H1 (cell line): Measurements from ENCODE around the gene ZNF654. TPM values are rescaled to one million over a fixed set of nuclear protein-coding genes. Genes with fewer than 3 reads are reported as not detected.

Source experiments
- CTCF ChIA-PET: fragments of 300-600 bp; sonication (Branson Sonifier 250); formaldehyde crosslinking; loops from one replicate; lab custom pipeline; 2021; ENCODE audit not compliant: partially characterized antibody; lab: Charles Lee
- POLR2A ChIA-PET: fragments of 300-600 bp; sonication (Branson Sonifier 250); formaldehyde crosslinking; loops from one replicate; lab custom pipeline; 2021; ENCODE audit warnings: inconsistent platforms; ENCODE audit not compliant: partially characterized antibody; lab: Charles Lee
- DNase-seq, 2 experiments: peaks; one replicate each; pipeline versions ENCODE4 v3.0.0 to v3.0.0-alpha.2; 2010 to 2022; ENCODE audit warnings: low spot score in 2 of 2, low read depth in 1 of 2, mixed read lengths in 1 of 2
- FAIRE-seq: peaks from 2 replicates; lab custom pipeline; 2011; peaks lifted over from hg19 to GRCh38; lab: Jason Lieb, UNC
- H2AFZ ChIP-seq: 2 replicates; pipeline ENCODE4 v1.8.1; 2012; ENCODE audit warnings: low read length, inconsistent platforms
- H2AK5ac ChIP-seq: 2 replicates; pipeline ENCODE4 v1.6.1; 2013; ENCODE audit warnings: low read depth, low read length
- H2BK120ac ChIP-seq: replicated peaks from 2 replicates; pipeline ENCODE3; 2013; ENCODE audit warnings: low read depth, low read length, inconsistent platforms
- H2BK12ac ChIP-seq: 2 replicates; pipeline ENCODE4 v1.6.1; 2013; ENCODE audit warnings: low read depth, low read length
- H2BK15ac ChIP-seq: 2 replicates; pipeline ENCODE4 v1.6.1; 2013; ENCODE audit warnings: low read length
- H2BK20ac ChIP-seq: 2 replicates; pipeline ENCODE4 v1.6.1; 2013; ENCODE audit warnings: low read length
- H2BK5ac ChIP-seq: 2 replicates; pipeline ENCODE4 v1.6.1; 2013; ENCODE audit warnings: low read depth, low read length
- H3K14ac ChIP-seq: 2 replicates; pipeline ENCODE4 v1.6.1; 2013; ENCODE audit warnings: inconsistent platforms; ENCODE audit not compliant: insufficient read length
- H3K18ac ChIP-seq: 2 replicates; pipeline ENCODE4 v1.6.1; 2013; ENCODE audit warnings: low read length; ENCODE audit errors: extremely low read depth
- H3K23ac ChIP-seq: 2 replicates; pipeline ENCODE4 v1.6.1; 2013; ENCODE audit warnings: inconsistent platforms; ENCODE audit not compliant: insufficient read length
- H3K23me2 ChIP-seq: 2 replicates; pipeline ENCODE4 v1.6.1; 2013; ENCODE audit warnings: low read depth, low read length
- H3K27ac ChIP-seq: 2 replicates; pipeline ENCODE4 v1.6.1; 2011; ENCODE audit warnings: low read depth, low read length, inconsistent platforms
- H3K27me3 ChIP-seq, 4 experiments: replicated peaks in 1 of 4; 1 replicate in 1 of 4; 2 replicates in 3 of 4; pipeline versions ENCODE4 v1.6.1 to v1.8.1; 2011 to 2013; ENCODE audit warnings: low read length in 3 of 4, mild to moderate bottlenecking in 3 of 4, inconsistent platforms in 2 of 4, mixed read lengths in 2 of 4, moderate library complexity in 1 of 4; ENCODE audit not compliant: control insufficient read depth in 3 of 4, insufficient read depth in 3 of 4; ENCODE audit errors: extremely low read depth in 1 of 4
- H3K36me3 ChIP-seq, 4 experiments: 2 replicates each; pipeline versions ENCODE4 v1.6.1 to v1.8.1; 2011 to 2013; ENCODE audit warnings: mild to moderate bottlenecking in 4 of 4, low read length in 3 of 4, moderate library complexity in 2 of 4, control low read depth in 1 of 4, inconsistent platforms in 1 of 4; ENCODE audit not compliant: insufficient read depth in 4 of 4, control insufficient read depth in 2 of 4
- H3K4ac ChIP-seq: replicated peaks from 2 replicates; pipeline ENCODE3; 2013; ENCODE audit warnings: low read length, low read depth, mixed read lengths, inconsistent platforms; ENCODE audit not compliant: insufficient read length
- H3K4me1 ChIP-seq, 4 experiments: replicated peaks in 1 of 4; 1 replicate in 1 of 4; 2 replicates in 3 of 4; pipeline versions ENCODE4 v1.6.1 to v1.8.1; 2011 to 2013; ENCODE audit warnings: low read length in 3 of 4, inconsistent platforms in 2 of 4, mixed read lengths in 1 of 4; ENCODE audit not compliant: insufficient read depth in 4 of 4, control insufficient read depth in 3 of 4
- H3K4me2 ChIP-seq, 2 experiments: 2 replicates each; pipeline versions ENCODE4 v1.6.1 to v1.8.1; 2011 to 2013; ENCODE audit warnings: low read depth in 2 of 2, low read length in 2 of 2, control low read depth in 1 of 2, inconsistent platforms in 1 of 2, mild to moderate bottlenecking in 1 of 2; ENCODE audit not compliant: insufficient read depth in 1 of 2
- H3K4me3 ChIP-seq, 4 experiments: fragments of 200-600, 300-600 bp in 1 of 4; sonication (generic), shearing (Covaris generic), sonication (Bioruptor Twin) in 1 of 4; 2 replicates each; pipeline versions ENCODE4 v1.5.1 to v1.8.1; 2011 to 2016; ENCODE audit warnings: low read length in 4 of 4, low read depth in 3 of 4, control low read depth in 2 of 4, inconsistent platforms in 2 of 4, mild to moderate bottlenecking in 2 of 4, mixed read lengths in 1 of 4, moderate library complexity in 1 of 4; ENCODE audit not compliant: insufficient read depth in 2 of 4; ENCODE audit errors: extremely low read depth in 1 of 4
- H3K56ac ChIP-seq: replicated peaks from 2 replicates; pipeline ENCODE3; 2013; ENCODE audit warnings: low read depth, mild to moderate bottlenecking, mixed read lengths, low read length, inconsistent platforms; ENCODE audit not compliant: insufficient read length
- H3K79me1 ChIP-seq: 2 replicates; pipeline ENCODE4 v1.6.1; 2013; ENCODE audit warnings: low read depth, low read length, control low read depth
- H3K79me2 ChIP-seq, 2 experiments: 2 replicates each; pipeline versions ENCODE4 v1.6.1 to v1.8.1; 2012 to 2013; ENCODE audit warnings: low read length in 2 of 2, mild to moderate bottlenecking in 2 of 2, inconsistent platforms in 1 of 2; ENCODE audit not compliant: insufficient read depth in 2 of 2, control insufficient read depth in 1 of 2
- H3K9ac ChIP-seq, 4 experiments: replicated peaks in 1 of 4; 1 replicate in 1 of 4; 2 replicates in 3 of 4; pipeline versions ENCODE4 v1.6.1 to v1.8.1; 2011 to 2013; ENCODE audit warnings: low read depth in 3 of 4, low read length in 3 of 4, control low read depth in 2 of 4, mild to moderate bottlenecking in 2 of 4, moderate library complexity in 2 of 4, inconsistent platforms in 1 of 4; ENCODE audit errors: extremely low read depth in 1 of 4
- H3K9me3 ChIP-seq, 2 experiments: 2 replicates each; pipeline versions ENCODE4 v1.6.1 to v1.8.1; 2012 to 2013; ENCODE audit warnings: mild to moderate bottlenecking in 2 of 2, moderate library complexity in 2 of 2, control low read depth in 1 of 2, inconsistent platforms in 1 of 2, low read depth in 1 of 2, low read length in 1 of 2, mixed read lengths in 1 of 2; ENCODE audit not compliant: insufficient read depth in 2 of 2
- H4K20me1 ChIP-seq, 2 experiments: replicated peaks in 1 of 2; 2 replicates each; pipeline versions ENCODE3 to v1.8.1; 2011 to 2013; ENCODE audit warnings: inconsistent platforms in 2 of 2, low read length in 2 of 2, mild to moderate bottlenecking in 1 of 2; ENCODE audit not compliant: insufficient read depth in 2 of 2, control insufficient read depth in 1 of 2
- H4K5ac ChIP-seq: 2 replicates; pipeline ENCODE4 v1.6.1; 2013; ENCODE audit warnings: low read length, low read depth, mixed read lengths, inconsistent platforms; ENCODE audit not compliant: insufficient read length
- H4K8ac ChIP-seq: 2 replicates; pipeline ENCODE4 v1.8.0; 2013; ENCODE audit warnings: mild to moderate bottlenecking, moderate library complexity, low read length, inconsistent platforms; ENCODE audit not compliant: insufficient read depth; ENCODE audit errors: extremely low read depth
- H4K91ac ChIP-seq: replicated peaks from 2 replicates; pipeline ENCODE3; 2013; ENCODE audit warnings: low read length, mixed read lengths, inconsistent platforms; ENCODE audit not compliant: insufficient read length
- CBX8 ChIP-seq: fragments of 300-800, 300-1000 bp; sonication (generic); IDR thresholded peaks from 2 replicates; pipeline ENCODE4 v1.7.1; 2016; ENCODE audit warnings: low read depth, low read length, borderline replicate concordance
- CREB1 ChIP-seq: IDR thresholded peaks from 2 replicates; pipeline ENCODE4 v1.6.1; 2012; ENCODE audit warnings: inconsistent platforms
- EP300 ChIP-seq, 2 experiments: IDR thresholded peaks; 1 replicate in 1 of 2; 2 replicates in 1 of 2; pipeline ENCODE4 v1.6.1; 2011 to 2012; ENCODE audit warnings: low read depth in 2 of 2, low read length in 2 of 2, mild to moderate bottlenecking in 2 of 2, borderline replicate concordance in 1 of 2, inconsistent platforms in 1 of 2, moderate library complexity in 1 of 2
- EZH2 ChIP-seq: fragments of 200-600 bp; sonication (generic); IDR thresholded peaks from 2 replicates; pipeline ENCODE4 v1.7.1; 2012; ENCODE audit warnings: low read depth, mild to moderate bottlenecking, moderate library complexity, low read length, inconsistent platforms; ENCODE audit not compliant: severe bottlenecking
- KDM4A ChIP-seq: IDR thresholded peaks from one replicate; pipeline ENCODE4 v1.7.1; 2012; ENCODE audit warnings: low read depth, mild to moderate bottlenecking, moderate library complexity, low read length, inconsistent platforms; ENCODE audit not compliant: severe bottlenecking
- MAFK ChIP-seq: IDR thresholded peaks from 2 replicates; pipeline ENCODE4 v1.6.1; 2012; ENCODE audit warnings: low read depth, mild to moderate bottlenecking, improper control_type of control experiment, low read length
- POLR2AphosphoS5 ChIP-seq: IDR thresholded peaks from 2 replicates; pipeline ENCODE4 v1.6.1; 2011; ENCODE audit warnings: low read depth, low read length
- RXRA ChIP-seq: IDR thresholded peaks from 2 replicates; pipeline ENCODE4 v1.6.1; 2011; ENCODE audit warnings: low read depth, mild to moderate bottlenecking, low read length, moderate library complexity; ENCODE audit not compliant: insufficient read depth
- SIRT6 ChIP-seq: IDR thresholded peaks from one replicate; pipeline ENCODE4 v1.7.1; 2012; ENCODE audit warnings: low read length, inconsistent platforms
- SIX5 ChIP-seq: IDR thresholded peaks from 2 replicates; pipeline ENCODE4 v1.6.1; 2011; ENCODE audit warnings: mild to moderate bottlenecking, low read depth, low read length
- SP1 ChIP-seq: IDR thresholded peaks from 2 replicates; pipeline ENCODE4 v1.6.1; 2011; ENCODE audit warnings: low read depth, low read length
- TAF1 ChIP-seq: IDR thresholded peaks from 2 replicates; pipeline ENCODE4 v1.6.1; 2011; ENCODE audit warnings: mild to moderate bottlenecking, low read depth, low read length
- TBP ChIP-seq: IDR thresholded peaks from 2 replicates; pipeline ENCODE4 v1.6.1; 2011; ENCODE audit warnings: low read depth, low read length, improper control_type of control experiment
- USF2 ChIP-seq: IDR thresholded peaks from 2 replicates; pipeline ENCODE4 v1.6.1; 2011; ENCODE audit warnings: low read length, improper control_type of control experiment
- WGBS, 2 experiments: shearing (Covaris generic) in 1 of 2; methylation state at CpG; one replicate each; pipeline versions ENCODE4 v1.1.6 to v1.1.7; 2013 to 2015; ENCODE audit warnings: low lambda C conversion rate in 2 of 2, mixed read lengths in 2 of 2, inconsistent platforms in 1 of 2, low coverage in 1 of 2, missing lambda C conversion rate in 1 of 2; ENCODE audit not compliant: insufficient replicate concordance in 2 of 2, insufficient coverage in 1 of 2, insufficient read length in 1 of 2; ENCODE audit errors: extremely low coverage in 1 of 2, missing lambda C conversion rate in 1 of 2; 5-methylcytosine and 5-hydroxymethylcytosine counted together
- polyA plus RNA-seq, 7 experiments: library from polyadenylated mRNA; depleted of rRNA in 3 of 7; stranded (reverse) in 5 of 7; unstranded in 2 of 7; fragments of >200 nt in 5 of 7; fragments of 200-250 nt in 2 of 7; gene quantifications; 1 replicate in 5 of 7; 2 replicates in 1 of 7; 4 replicates in 1 of 7; pipeline versions ENCODE4 v1.2.1 to v1.2.3, GENCODE V29; 2011 to 2013; ENCODE audit warnings: missing spikeins in 2 of 7, mixed read lengths in 2 of 7
- total RNA-seq: library from RNA; stranded (reverse); fragmentation: NEBNext Ultra II Directional; extraction: Animal tissue kit (Norgen Biotek cat#: 25700); gene quantifications from 2 replicates; pipeline ENCODE4 v1.2.1, GENCODE V29; 2021

Gene ZNF654
- total and polyA plus RNA-seq, 2 of the 8 experiments (the other 6 are each of a cell fraction or from before 2014, with no cell fraction given): 0.47 to 5.3 TPM

DNA sequence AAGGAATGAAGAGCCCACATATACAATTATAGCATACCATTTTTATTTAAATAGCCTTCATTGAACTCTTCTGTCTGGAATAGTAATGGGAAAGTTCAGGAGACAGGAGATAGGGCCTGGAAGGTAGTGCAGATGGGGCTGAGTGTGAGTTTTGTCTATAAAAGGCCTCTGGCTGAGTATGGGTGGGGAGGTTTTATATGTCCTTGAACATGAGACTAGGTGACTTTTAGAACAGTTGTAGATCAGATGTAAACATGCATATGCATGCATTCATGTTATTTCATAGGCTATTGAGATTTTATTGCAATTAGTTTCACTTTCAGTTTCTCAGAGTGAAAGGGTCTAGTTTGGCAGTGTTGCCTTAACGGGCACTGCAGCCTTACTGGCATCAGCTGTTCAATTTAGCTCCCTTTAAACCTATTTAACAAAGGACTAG lies 27.4 kb upstream of the ZNF654 start:
- H4K8ac ChIP-seq: no peak overlapping the region
- ChIA-PET POLR2A (interaction anchor here (0.9 kb wide), 1 partner anchor 20 kb away, joined by 4 read pairs; no protein-coding TSS in a partner anchor), CTCF (interaction anchor here (0.8 kb wide), 1 partner anchor 11 kb away, joined by 4 read pairs; no protein-coding TSS in a partner anchor)
- no peaks in the 10 kb centered on the region for H3K4me1 ChIP-seq
- no peak overlapping the region for H2BK12ac ChIP-seq
- no peak overlapping the region for H3K4me3 ChIP-seq
- H3K18ac ChIP-seq: no peak overlapping the region
- no peak overlapping the region for H3K9ac ChIP-seq
- no peaks in the 10 kb centered on the region for H3K23me2 ChIP-seq
- H3K14ac ChIP-seq: no peak overlapping the region
- H2AK5ac ChIP-seq: no peak overlapping the region
- FAIRE-seq: no peak
- H4K91ac ChIP-seq: no peak overlapping the region
- no peaks in the 10 kb centered on the region for H3K36me3 ChIP-seq
- no peak overlapping the region for H2BK120ac ChIP-seq
- H4K20me1 ChIP-seq: peaks cover 0 to 1% of the 10 kb centered on the region in 2 experiments
- no peak overlapping the region for H3K4me2 ChIP-seq
- no peak overlapping the region for H3K56ac ChIP-seq
- WGBS, 2 experiments: 94% methylated on average over 1 of the region's 1 CpG; no CpG with 5 or more reads in 1 of the 2 experiments
- no peak for TF ChIP-seq KDM4A
- TF ChIP-seq SP1: no peak
- no peak for TF ChIP-seq USF2
- TF ChIP-seq EZH2: no peak
- TF ChIP-seq CBX8: no peak
- no peak for TF ChIP-seq SIX5
- no peak for TF ChIP-seq TBP
- no peak for TF ChIP-seq EP300 (IDR thresholded peaks at IDR 0.05; ENCODE audit: borderline replicate concordance in 1 of 2, low read depth in 2 of 2, low read length in 2 of 2)
- no peak for TF ChIP-seq TAF1
- no peak for TF ChIP-seq RXRA
- no peak for TF ChIP-seq POLR2AphosphoS5
- TF ChIP-seq CREB1: no peak
- no peak for TF ChIP-seq SIRT6
- TF ChIP-seq MAFK: no peak
- H3K79me2 ChIP-seq: no peaks in the 10 kb centered on the region
- H2BK15ac ChIP-seq: no peak overlapping the region
- H3K4ac ChIP-seq: no peak overlapping the region
- no peak overlapping the region for H2BK5ac ChIP-seq
- DNase-seq: no peak
- no peaks in the 10 kb centered on the region for H3K79me1 ChIP-seq
- no peaks in the 10 kb centered on the region for H3K27me3 ChIP-seq
- no peaks in the 10 kb centered on the region for H3K9me3 ChIP-seq
- no peak overlapping the region for H2BK20ac ChIP-seq
- no peak overlapping the region for H3K23ac ChIP-seq
- no peak overlapping the region for H4K5ac ChIP-seq
- peak overlapping the region; percentile 71; the same call in 1 of the 2 replicates for H2AFZ ChIP-seq
- no peak overlapping the region for H3K27ac ChIP-seq
